GM21825 (cell line): ENCODE measurements around the gene DPP8.
"Not testable (repeated sequence)": the region's sequence is repeated elsewhere in the genome, so short reads cannot be mapped to it uniquely, and the experiment has no call there.

ENCODE experiments used
- ATAC-seq: cut with Tn5 transposase; IDR thresholded peaks from one replicate; pipeline ENCODE4 v1.9.1; 2021; ENCODE audit warnings: mild to moderate bottlenecking, moderate library complexity; ENCODE audit not compliant: unreplicated experiment

The DPP8 gene

GRCh38 chr15:65525622-65526021 is 8.1 kb upstream of the DPP8 start:
- ATAC-seq, result no peak

GRCh38 chr15:65524226-65524625 is 6.7 kb upstream of the DPP8 start:
- ATAC-seq, result no peak

- no peak for ATAC-seq
Observed at GRCh38 chr15:65521350-65521749, 3.9 kb upstream of the DPP8 start.

- ATAC-seq, result no peak
Observed at GRCh38 chr15:65518633-65519285, 1.3 kb upstream of the DPP8 start.

DNA sequence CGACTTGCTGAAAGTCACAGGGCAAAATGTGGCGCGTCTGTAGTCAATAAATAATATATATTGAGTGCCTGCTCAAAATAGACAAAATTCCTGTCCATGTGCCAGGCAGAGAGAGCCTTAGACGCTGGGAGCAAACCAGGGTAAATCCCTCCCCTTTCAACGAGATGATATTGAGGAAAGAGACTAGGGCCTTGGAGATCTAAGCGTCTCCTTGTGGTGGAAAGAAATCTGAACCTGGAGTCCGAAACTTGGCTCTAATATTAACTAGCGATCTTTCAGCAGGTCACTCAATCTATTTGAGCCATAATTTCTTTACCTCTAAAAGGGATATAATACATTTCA is 348 bp upstream of the DPP8 start:
- ATAC-seq, result no peak

DNA sequence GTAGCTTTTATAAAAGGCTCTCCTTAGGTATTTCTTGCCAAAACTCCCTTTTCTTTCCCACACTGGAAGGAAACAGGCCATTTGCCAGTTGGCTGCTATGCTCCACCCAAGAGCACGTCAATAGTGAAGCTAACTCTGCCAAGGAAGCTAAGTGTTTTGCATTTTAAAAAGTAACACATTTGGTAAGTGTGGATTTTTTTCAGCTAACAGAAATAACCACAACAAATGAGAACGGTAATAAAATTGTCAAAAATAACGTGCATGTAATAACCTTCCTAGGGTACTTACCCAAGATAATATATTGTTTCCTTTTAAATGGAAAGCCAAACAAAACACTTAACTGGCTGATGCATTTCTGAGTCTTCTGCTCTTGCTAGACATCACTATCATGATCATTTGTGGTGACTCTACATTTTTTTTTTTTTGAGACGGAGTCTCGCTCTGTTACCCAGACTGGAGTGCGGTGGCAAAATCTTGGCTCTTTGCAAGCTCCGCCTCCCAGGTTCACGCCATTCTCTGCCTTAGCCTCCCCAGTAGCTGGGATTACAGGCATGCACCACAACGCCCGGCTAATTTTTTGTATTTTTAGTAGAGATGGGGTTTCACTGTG is 4.6 kb downstream of the DPP8 start:
- ATAC-seq, result no peak

GRCh38 chr15:65512189-65512588 is 5.3 kb downstream of the DPP8 start:
- no peak for ATAC-seq

DNA sequence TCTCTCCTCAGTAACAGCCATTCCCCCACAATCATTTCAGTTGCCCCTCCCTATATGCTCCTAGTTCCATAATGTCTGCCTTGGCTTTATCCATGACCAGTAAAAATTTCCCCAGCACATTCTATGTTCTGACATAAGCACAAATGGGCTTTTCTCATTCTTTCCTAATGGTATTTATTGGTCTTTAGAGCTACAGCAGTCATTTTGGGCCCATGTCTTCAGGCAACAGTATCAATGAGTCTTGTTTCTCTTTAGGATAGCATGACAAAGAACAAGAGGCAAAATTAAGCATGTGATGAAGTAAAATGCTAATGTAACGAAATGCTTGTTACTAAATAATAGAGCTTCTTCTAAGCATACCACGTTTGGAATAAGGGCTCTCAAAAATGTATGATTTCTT is 8.2 kb downstream of the DPP8 start:
- ATAC-seq, result no peak

- ATAC-seq, result no peak
Observed at GRCh38 chr15:65494076-65494475, 23.4 kb downstream of the DPP8 start.

DNA sequence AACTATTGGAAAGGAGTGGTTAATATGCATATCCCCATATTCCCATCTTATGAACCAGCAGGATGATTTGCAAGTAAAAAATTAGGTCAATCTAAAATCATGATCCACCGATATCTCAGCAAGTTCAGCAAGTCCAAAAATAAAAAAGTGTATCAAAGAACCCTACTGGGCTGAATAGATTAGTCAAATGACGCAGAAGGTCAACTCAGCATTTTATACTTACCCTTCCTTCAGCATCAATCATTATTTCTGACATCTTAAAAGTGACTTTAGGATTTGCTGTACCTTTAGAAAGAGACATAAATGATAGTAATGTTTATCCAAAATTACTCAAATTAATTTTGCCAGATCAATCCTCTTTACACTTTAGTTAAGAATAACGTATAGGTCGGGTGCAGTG is 32.6 kb downstream of the DPP8 start:
- no peak for ATAC-seq

- ATAC-seq, result no peak
Observed at GRCh38 chr15:65476903-65477302, 40.6 kb downstream of the DPP8 start.

DNA sequence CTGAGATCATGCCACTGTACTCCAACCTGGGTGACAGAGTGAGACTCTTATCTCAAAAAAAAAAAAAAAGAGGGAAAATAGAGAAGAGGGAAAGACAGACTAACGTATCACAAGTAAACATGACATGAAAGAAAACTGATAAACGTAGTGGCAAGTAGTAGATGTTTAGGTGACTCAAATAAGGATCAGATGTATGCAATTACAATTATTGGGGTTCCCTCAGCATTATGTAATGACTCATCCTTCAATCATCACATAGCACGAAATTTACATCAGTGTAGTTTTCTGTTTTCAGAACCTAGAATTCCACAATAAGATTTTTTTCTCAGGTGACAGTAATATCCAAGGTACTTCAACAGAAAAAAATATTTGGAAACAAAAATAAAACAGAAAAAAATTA is 46.6 kb downstream of the DPP8 start:
- ATAC-seq, result no peak

DNA sequence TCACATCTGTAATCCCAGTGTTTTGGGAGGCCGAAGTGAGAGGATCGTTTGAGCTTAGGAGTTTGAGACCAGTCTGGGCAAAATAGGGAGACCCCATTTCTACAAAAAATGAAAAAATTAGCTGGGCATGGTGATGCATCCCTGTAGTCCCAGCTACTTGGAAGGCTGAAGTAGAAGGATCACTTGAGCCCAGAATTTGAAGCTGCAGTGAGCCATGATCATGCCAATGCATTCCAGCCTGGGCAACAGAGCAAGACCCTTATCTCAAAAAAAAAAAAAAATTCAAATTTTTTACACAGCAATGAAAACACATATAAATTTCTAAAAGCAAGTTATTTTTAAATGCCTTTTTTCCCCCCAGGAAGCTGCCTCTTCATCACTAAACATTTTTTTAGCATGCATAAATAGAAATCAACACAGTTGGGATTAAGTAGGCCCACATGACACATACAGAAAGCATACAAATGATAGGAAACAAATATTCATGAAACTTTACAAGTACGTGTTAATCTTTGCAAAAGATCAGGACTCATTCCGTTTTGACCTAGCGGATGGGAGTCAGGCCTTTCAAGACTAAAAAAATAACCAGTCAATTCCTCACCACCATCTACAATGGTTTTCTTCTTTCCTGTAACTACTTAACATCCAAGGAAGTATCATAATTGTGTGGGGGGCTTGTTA is 49.1 kb downstream of the DPP8 start:
- ATAC-seq, result no peak

DNA sequence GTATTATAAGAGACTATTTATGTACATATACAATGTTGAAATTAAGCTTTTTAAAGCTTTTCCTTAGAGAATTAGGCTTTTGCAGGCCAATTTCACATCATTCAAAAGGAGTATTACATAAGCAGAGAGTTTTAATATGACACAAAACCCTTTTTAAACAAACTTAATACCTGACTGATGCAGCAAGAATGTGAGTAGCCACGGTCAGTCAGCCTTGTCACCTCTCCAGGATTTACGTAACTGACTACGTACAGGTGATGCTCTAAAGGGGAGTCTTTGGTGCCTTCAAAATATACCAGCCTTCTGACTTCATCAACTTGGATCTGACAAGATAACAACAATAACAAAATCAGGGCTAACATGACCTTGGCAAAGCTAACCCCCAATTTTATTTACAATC is 50.6 kb downstream of the DPP8 start:
- no peak for ATAC-seq

GRCh38 chr15:65463096-65463495 is 54.4 kb downstream of the DPP8 start:
- not testable (repeated sequence) for ATAC-seq

DNA sequence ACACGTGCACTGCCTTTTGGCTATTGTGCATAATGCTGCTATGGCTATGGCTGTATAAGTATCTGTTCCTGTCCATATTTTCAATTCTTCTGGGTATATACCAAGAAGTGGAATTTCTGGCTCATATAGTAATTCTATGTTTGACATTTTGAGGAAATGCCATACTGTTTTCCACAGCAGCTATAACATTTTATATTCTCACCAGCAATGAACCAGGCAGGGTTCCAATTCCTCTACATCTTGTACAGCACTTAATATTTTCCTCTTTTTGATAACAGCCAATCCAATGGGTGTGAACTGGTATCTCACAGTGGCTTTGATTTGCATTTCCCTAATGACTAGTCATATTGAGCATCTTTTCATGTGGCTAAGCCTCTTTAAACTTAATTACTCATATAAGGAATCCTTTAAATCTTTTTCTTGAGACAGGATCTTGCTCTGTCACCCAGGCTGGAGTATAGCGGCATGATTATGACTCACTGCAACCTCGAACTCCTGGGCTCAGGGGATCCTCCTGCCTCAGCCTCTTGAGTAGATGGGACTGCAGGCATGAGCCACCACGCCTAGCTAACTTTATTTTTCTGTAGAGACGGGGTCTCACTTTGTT is 56.6 kb downstream of the DPP8 start:
- no peak for ATAC-seq

DNA sequence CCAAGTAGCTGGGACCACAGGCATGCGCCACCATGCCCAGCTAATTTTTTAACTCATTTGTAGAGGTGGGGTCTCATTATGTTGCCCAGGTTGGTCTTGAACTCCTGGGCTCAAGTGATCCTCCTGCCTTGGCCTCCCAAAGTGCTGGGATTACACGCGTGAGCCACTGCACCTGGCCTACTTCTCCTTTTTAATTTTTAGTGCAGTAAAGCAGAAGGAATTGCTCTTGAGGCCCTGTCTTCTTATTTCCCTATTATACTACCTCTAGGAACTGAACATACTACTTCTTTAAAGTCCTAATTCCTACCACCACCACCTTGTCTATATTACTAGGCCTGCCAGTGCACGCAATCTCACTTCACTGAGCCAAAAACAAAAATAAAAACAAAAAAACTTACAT is 62.2 kb downstream of the DPP8 start:
- not testable (repeated sequence) for ATAC-seq

DNA sequence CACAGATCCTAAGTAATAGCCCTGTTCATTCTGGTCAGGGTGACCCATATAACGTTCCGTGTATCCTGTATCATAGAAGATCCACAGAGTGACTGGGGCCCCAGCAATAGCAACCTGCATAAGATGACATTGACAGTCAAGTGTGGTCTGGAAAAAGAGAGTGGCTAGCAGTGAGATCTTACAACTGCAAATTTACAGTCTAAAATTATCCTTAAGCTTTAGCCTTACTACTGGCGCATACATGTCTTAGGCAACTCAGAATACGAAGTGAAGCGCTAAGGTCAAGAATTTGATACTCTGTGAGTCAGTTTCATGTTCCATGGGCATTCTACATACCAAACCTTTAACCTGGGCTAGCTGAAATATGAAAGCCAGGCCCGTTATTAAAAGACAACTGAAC is 65.5 kb downstream of the DPP8 start:
- ATAC-seq, result no peak

GRCh38 chr15:65450556-65450955 is 66.9 kb downstream of the DPP8 start:
- ATAC-seq, result no peak

GRCh38 chr15:65447145-65447544 is 70.3 kb downstream of the DPP8 start:
- no peak for ATAC-seq

DNA sequence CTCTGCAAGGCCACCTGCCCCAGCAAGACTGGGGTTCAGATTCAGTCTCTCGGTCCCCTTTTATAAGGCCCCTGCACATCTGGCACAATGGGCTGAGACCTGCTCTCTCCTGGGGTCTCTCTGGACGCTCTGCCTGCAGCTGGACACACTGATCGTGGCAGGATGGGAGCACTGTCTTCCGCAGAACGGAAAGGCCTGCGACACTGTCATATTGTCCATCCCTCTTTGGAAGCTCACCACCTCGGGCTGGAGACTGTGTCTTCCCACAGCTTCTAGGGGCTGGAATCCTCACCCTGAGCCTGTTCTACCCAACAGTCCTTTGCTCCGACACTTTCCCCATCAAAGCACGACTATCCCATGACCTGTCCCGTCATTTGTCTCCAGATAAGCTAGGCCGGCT is 83.3 kb downstream of the DPP8 start:
- ATAC-seq, result no peak

- no peak for ATAC-seq
Observed at GRCh38 chr15:65431731-65432130, 85.8 kb downstream of the DPP8 start.
